ENCODE measurements around the gene XXYLT1.

DNA sequence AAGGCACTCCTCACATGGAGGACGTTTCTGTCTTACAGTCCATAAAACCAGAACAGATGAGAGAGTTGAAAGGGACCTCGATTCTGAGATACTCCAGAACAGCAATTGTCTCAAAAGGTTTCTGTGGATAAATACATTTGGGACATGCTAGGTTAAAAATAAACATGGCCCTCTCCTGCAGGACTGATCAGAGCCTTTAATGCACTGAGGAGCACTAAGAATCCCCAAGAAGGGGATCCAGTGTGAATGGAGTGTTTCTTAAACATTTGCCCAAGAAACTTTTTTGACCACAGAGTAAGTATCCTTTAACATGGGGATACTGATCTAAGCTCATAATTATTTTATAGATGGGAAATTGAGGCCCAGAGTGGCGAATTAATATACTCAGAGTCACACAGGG lies 223.4 kb downstream of the XXYLT1 start:
- TF ChIP-seq POLR2A (IDR thresholded peaks at IDR 0.05) (no peak), POLR2AphosphoS5 (IDR thresholded peaks at IDR 0.05) (no peak)
- TF ChIP-seq, protein P1, sequence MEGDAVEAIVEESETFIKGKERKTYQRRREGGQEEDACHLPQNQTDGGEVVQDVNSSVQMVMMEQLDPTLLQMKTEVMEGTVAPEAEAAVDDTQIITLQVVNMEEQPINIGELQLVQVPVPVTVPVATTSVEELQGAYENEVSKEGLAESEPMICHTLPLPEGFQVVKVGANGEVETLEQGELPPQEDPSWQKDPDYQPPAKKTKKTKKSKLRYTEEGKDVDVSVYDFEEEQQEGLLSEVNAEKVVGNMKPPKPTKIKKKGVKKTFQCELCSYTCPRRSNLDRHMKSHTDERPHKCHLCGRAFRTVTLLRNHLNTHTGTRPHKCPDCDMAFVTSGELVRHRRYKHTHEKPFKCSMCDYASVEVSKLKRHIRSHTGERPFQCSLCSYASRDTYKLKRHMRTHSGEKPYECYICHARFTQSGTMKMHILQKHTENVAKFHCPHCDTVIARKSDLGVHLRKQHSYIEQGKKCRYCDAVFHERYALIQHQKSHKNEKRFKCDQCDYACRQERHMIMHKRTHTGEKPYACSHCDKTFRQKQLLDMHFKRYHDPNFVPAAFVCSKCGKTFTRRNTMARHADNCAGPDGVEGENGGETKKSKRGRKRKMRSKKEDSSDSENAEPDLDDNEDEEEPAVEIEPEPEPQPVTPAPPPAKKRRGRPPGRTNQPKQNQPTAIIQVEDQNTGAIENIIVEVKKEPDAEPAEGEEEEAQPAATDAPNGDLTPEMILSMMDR (IDR thresholded peaks at IDR 0.05) = no peak
